SU-DHL-6 (cell line): ENCODE data around the gene RPS6KC1.

ENCODE experiments used
- H2AFZ ChIP-seq: fragments of 200-600 bp; sonication (generic); 2 replicates; pipeline ENCODE4 v1.6.1; 2014; ENCODE audit warnings: low read depth, mild to moderate bottlenecking, moderate library complexity, mixed read lengths, antibody characterized with exemption, low read length; ENCODE audit not compliant: severe bottlenecking
- H3F3A ChIP-seq: fragments of 200-600 bp; shearing (Covaris generic); 2 replicates; pipeline ENCODE4 v1.6.0; 2016; ENCODE audit warnings: antibody characterized with exemption, mild to moderate bottlenecking; ENCODE audit not compliant: insufficient read depth
- H3K27ac ChIP-seq: fragments of 200-600 bp; sonication (generic); 2 replicates; pipeline ENCODE4 v1.5.1; 2016; ENCODE audit warnings: low read depth, mild to moderate bottlenecking, low read length, moderate library complexity, mixed read lengths
- H3K27me3 ChIP-seq: fragments of 200-600 bp; sonication (generic), shearing (Covaris generic); 2 replicates; pipeline ENCODE4 v1.6.0; 2014; ENCODE audit warnings: mild to moderate bottlenecking, low read length
- H3K36me3 ChIP-seq: fragments of 200-600 bp; sonication (generic); 2 replicates; pipeline ENCODE4 v1.6.1; 2014; ENCODE audit warnings: mild to moderate bottlenecking, low read length, mixed read lengths
- H3K4me2 ChIP-seq: fragments of 300-600, 200-600 bp; shearing (Covaris generic), sonication (generic); 2 replicates; pipeline ENCODE4 v1.6.0; 2014; ENCODE audit warnings: low read length, low read depth, mild to moderate bottlenecking; ENCODE audit not compliant: poor library complexity, severe bottlenecking
- H3K4me3 ChIP-seq: fragments of 200-600 bp; sonication (generic); 2 replicates; pipeline ENCODE4 v1.5.1; 2014; ENCODE audit warnings: antibody characterized with exemption, low read length, mild to moderate bottlenecking, mixed read lengths; ENCODE audit not compliant: insufficient read depth, poor library complexity, severe bottlenecking
- H3K79me2 ChIP-seq: fragments of 200-600 bp; sonication (generic); 2 replicates; pipeline ENCODE4 v1.6.1; 2014; ENCODE audit warnings: mild to moderate bottlenecking, low read length, moderate library complexity; ENCODE audit not compliant: insufficient read depth
- H3K9ac ChIP-seq: fragments of 200-600 bp; sonication (generic); 2 replicates; pipeline ENCODE4 v1.7.0; 2014; ENCODE audit warnings: mild to moderate bottlenecking, low read length
- H3K9me2 ChIP-seq: fragments of 200-600 bp; sonication (generic); replicated peaks from 2 replicates; pipeline ENCODE4 v1.6.1; 2014; ENCODE audit warnings: low read length; ENCODE audit not compliant: insufficient read depth
- H3K9me3 ChIP-seq: fragments of 200-600 bp; sonication (generic); 2 replicates; pipeline ENCODE4 v1.6.1; 2014; ENCODE audit warnings: low read length, mixed read lengths; ENCODE audit not compliant: insufficient read depth
- H4K20me1 ChIP-seq: fragments of 200-600 bp; sonication (generic); 2 replicates; pipeline ENCODE4 v1.6.1; 2014; ENCODE audit warnings: low read depth, mild to moderate bottlenecking, antibody characterized with exemption, low read length, moderate library complexity, mixed read lengths
- CTCF ChIP-seq: fragments of 200-600 bp; sonication (generic); IDR thresholded peaks from one replicate; pipeline ENCODE4 v1.5.1; 2017; ENCODE audit warnings: antibody characterized with exemption, mild to moderate bottlenecking, low read length, moderate library complexity; ENCODE audit not compliant: insufficient read depth, poor library complexity, severe bottlenecking
- EZH2phosphoT487 ChIP-seq: fragments of 200-600 bp; sonication (generic), shearing (Covaris generic); conservative IDR thresholded peaks from 2 replicates; pipeline ENCODE4 v1.6.1; 2018; ENCODE audit warnings: mild to moderate bottlenecking, antibody characterized with exemption, low read length, moderate library complexity, mixed read lengths

RPS6KC1 gene

GRCh38 chr1:213320191-213320870, 269.3 kb downstream of the RPS6KC1 start:
- Histone ChIP-seq H3F3A (no peaks in the 10 kb centered on the region), H3K9ac (no peak overlapping the region), H3K4me2 (no peak overlapping the region), H3K27ac (no peak overlapping the region), H3K79me2 (no peaks in the 10 kb centered on the region), H3K9me3 (no peaks in the 10 kb centered on the region), H4K20me1 (no peaks in the 10 kb centered on the region), H3K36me3 (no peaks in the 10 kb centered on the region), H3K27me3 (no peaks in the 10 kb centered on the region), H3K4me3 (no peak overlapping the region), H3K9me2 (no peaks in the 10 kb centered on the region), H2AFZ (no peak overlapping the region)
- TF ChIP-seq CTCF, result no peak
- no peak for TF ChIP-seq EZH2phosphoT487
